Mammary epithelial cell (primary cell): ENCODE data around the gene TNIK.

Experiments used
- EZH2 ChIP-seq: IDR thresholded peaks from 2 replicates; pipeline ENCODE4 v1.6.1; 2012; ENCODE audit warnings: low read length, inconsistent platforms, borderline replicate concordance
- TF ChIP-seq, protein P1 (sequence below), 2 donors: IDR thresholded peaks in 1 of 2; conservative IDR thresholded peaks in 1 of 2; 2 replicates each; pipeline ENCODE4 v1.5.1; 2011 to 2012; ENCODE audit warnings: inconsistent platforms in 2 of 2, low read length in 2 of 2, mild to moderate bottlenecking in 2 of 2, control low read depth in 1 of 2, low read depth in 1 of 2; ENCODE audit not compliant: insufficient read depth in 1 of 2; ENCODE audit errors: extremely low read depth in 1 of 2

GRCh38 chr3:171465763-171466162 lies 5.6 kb upstream of the TNIK start:
- TF ChIP-seq, protein P1, sequence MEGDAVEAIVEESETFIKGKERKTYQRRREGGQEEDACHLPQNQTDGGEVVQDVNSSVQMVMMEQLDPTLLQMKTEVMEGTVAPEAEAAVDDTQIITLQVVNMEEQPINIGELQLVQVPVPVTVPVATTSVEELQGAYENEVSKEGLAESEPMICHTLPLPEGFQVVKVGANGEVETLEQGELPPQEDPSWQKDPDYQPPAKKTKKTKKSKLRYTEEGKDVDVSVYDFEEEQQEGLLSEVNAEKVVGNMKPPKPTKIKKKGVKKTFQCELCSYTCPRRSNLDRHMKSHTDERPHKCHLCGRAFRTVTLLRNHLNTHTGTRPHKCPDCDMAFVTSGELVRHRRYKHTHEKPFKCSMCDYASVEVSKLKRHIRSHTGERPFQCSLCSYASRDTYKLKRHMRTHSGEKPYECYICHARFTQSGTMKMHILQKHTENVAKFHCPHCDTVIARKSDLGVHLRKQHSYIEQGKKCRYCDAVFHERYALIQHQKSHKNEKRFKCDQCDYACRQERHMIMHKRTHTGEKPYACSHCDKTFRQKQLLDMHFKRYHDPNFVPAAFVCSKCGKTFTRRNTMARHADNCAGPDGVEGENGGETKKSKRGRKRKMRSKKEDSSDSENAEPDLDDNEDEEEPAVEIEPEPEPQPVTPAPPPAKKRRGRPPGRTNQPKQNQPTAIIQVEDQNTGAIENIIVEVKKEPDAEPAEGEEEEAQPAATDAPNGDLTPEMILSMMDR (conservative IDR thresholded peaks at IDR 0.05 in 1 of 2, IDR thresholded peaks at IDR 0.05 in 1 of 2; ENCODE audit: extremely low read depth in 1 of 2, insufficient read depth in 1 of 2, low read depth in 1 of 2, low read length in 2 of 2) = no peak
- no peak for TF ChIP-seq EZH2
